ENCODE data around the gene UBL3.

The UBL3 gene
- total RNA-seq, result 162 reads per million, percentile 90 among the genes with 10 or more reads in this experiment

- DNase-seq, result peak; percentile 90
Measured at GRCh38 chr13:29850213-29850898, at the start of gene UBL3. UBL3 (minus strand) TSS chr13:29850617; CDS start chr13:29849538, 1,079 bp downstream.

- no peak for DNase-seq
Measured at GRCh38 chr13:29897102-29897501, 46.7 kb upstream of the UBL3 start.

GRCh38 chr13:29893438-29893837 is 43.0 kb upstream of the UBL3 start:
- DNase-seq, result no peak

GRCh38 chr13:29892151-29892550 is 41.7 kb upstream of the UBL3 start:
- DNase-seq, result no peak

- DNase-seq, result no peak
Measured at GRCh38 chr13:29889111-29889510, 38.7 kb upstream of the UBL3 start.

- no peak for DNase-seq
Measured at GRCh38 chr13:29888306-29888705, 37.9 kb upstream of the UBL3 start.

- no peak for DNase-seq
Measured at GRCh38 chr13:29887686-29888085, 37.3 kb upstream of the UBL3 start.

- DNase-seq, result no peak
Measured at GRCh38 chr13:29887030-29887557, 36.7 kb upstream of the UBL3 start.

GRCh38 chr13:29886446-29886845 is 36.0 kb upstream of the UBL3 start:
- DNase-seq, result no peak

GRCh38 chr13:29885989-29886388 is 35.6 kb upstream of the UBL3 start:
- no peak for DNase-seq

- no peak for DNase-seq
Measured at GRCh38 chr13:29884671-29885430, 34.4 kb upstream of the UBL3 start.

- DNase-seq, result no peak
Measured at GRCh38 chr13:29883941-29884518, 33.6 kb upstream of the UBL3 start.

GRCh38 chr13:29882076-29882475 is 31.7 kb upstream of the UBL3 start:
- no peak for DNase-seq

GRCh38 chr13:29878101-29878500 is 27.7 kb upstream of the UBL3 start:
- no peak for DNase-seq

- DNase-seq, result no peak
Measured at GRCh38 chr13:29877456-29878078, 27.1 kb upstream of the UBL3 start.

- no peak for DNase-seq
Measured at GRCh38 chr13:29875646-29876045, 25.2 kb upstream of the UBL3 start.

- DNase-seq, result no peak
Measured at GRCh38 chr13:29868581-29868980, 18.2 kb upstream of the UBL3 start.

- no peak for DNase-seq
Measured at GRCh38 chr13:29865934-29866333, 15.5 kb upstream of the UBL3 start.

- no peak for DNase-seq
Measured at GRCh38 chr13:29861694-29862110, 11.3 kb upstream of the UBL3 start.

GRCh38 chr13:29859971-29860370 is 9.6 kb upstream of the UBL3 start:
- no peak for DNase-seq

- no peak for DNase-seq
Measured at GRCh38 chr13:29858667-29859066, 8.2 kb upstream of the UBL3 start.

- DNase-seq, result no peak
Measured at GRCh38 chr13:29858231-29858630, 7.8 kb upstream of the UBL3 start.

- no peak for DNase-seq
Measured at GRCh38 chr13:29857085-29857484, 6.7 kb upstream of the UBL3 start.
